Measurements from ENCODE around the gene RIPK4. TPM values are rescaled to one million over a fixed set of nuclear protein-coding genes. Genes with fewer than 3 reads are reported as not detected.

RIPK4 gene
- total and polyA plus RNA-seq, 7 donors: 0.01 TPM; not detected in 6

DNA sequence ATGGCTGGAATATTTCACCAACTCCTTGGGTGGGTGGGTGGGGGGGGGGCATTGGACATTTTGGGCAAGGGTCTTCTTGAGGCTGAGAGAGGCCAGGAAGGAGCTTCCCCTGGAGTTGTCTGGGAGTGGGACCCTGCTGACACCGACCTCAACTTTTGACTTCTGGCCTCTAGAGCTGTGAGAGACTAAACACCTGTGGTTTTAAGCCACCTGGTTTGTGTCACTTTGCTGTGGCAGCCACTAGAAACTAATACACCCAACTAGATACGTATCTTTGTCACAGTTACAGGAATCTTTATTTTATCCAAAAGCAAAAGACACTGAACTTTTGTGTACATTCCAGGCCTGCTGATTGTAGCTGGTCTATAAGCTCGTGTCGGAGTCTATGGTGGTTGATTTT, 9.9 kb upstream of the RIPK4 start:
- H3K27ac ChIP-seq: no peak overlapping the region
- peaks cover 4 to 64% (median 8%) of the 10 kb centered on the region in 3 donors for H3K27me3 ChIP-seq (ENCODE audit: insufficient read depth in 3 of 3, low read length in 2 of 3)
- intact Hi-C loops (cut with DNase I): loop anchor here in 1 of 2 donors (5.0 kb wide), 2 partner anchors 164 to 494 kb away; no protein-coding TSS in a partner anchor
- DNase-seq: no peak
- 88 to 95% (median 95%) methylated on average over 4 of the region's 4 CpGs for WGBS, 3 donors
- H3K4me3 ChIP-seq: no peak overlapping the region
- H3K36me3 ChIP-seq (ENCODE audit: insufficient read depth in 1 of 2, low read depth in 1 of 2): no peaks in the 10 kb centered on the region
- H3K4me1 ChIP-seq: no peaks in the 10 kb centered on the region
- no peak for ATAC-seq
- TF ChIP-seq, protein P1, sequence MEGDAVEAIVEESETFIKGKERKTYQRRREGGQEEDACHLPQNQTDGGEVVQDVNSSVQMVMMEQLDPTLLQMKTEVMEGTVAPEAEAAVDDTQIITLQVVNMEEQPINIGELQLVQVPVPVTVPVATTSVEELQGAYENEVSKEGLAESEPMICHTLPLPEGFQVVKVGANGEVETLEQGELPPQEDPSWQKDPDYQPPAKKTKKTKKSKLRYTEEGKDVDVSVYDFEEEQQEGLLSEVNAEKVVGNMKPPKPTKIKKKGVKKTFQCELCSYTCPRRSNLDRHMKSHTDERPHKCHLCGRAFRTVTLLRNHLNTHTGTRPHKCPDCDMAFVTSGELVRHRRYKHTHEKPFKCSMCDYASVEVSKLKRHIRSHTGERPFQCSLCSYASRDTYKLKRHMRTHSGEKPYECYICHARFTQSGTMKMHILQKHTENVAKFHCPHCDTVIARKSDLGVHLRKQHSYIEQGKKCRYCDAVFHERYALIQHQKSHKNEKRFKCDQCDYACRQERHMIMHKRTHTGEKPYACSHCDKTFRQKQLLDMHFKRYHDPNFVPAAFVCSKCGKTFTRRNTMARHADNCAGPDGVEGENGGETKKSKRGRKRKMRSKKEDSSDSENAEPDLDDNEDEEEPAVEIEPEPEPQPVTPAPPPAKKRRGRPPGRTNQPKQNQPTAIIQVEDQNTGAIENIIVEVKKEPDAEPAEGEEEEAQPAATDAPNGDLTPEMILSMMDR (IDR thresholded peaks at IDR 0.05): no peak
- no peaks in the 10 kb centered on the region for H3K9me3 ChIP-seq

DNA sequence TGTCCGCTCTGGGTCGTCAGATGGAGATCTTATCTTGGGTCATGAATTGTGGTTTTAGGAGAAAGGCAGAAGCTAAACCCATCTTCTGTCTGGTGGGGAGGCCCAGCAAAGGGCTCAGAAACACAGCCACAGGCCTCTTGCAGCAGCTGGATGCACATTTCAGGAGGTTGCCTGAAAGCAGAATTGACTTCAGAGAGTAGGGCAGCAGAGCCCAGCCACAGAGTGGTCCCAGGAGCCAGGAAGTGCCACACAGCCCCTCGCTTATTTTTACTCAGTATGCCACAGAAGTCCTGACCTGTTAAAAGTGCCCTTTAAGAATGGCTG, 8.3 kb upstream of the RIPK4 start:
- DNase-seq: no peak
- peaks cover 4 to 68% (median 8%) of the 10 kb centered on the region in 3 donors for H3K27me3 ChIP-seq (ENCODE audit: insufficient read depth in 3 of 3, low read length in 2 of 3)
- H3K36me3 ChIP-seq (ENCODE audit: insufficient read depth in 1 of 2, low read depth in 1 of 2): no peaks in the 10 kb centered on the region
- H3K4me1 ChIP-seq: no peaks in the 10 kb centered on the region
- 63 to 72% (median 71%) methylated on average over 3 of the region's 3 CpGs for WGBS, 3 donors
- H3K9me3 ChIP-seq: no peaks in the 10 kb centered on the region
- TF ChIP-seq, protein P1 (IDR thresholded peaks at IDR 0.05): no peak
- H3K27ac ChIP-seq: no peak overlapping the region
- ATAC-seq: no peak
- H3K4me3 ChIP-seq: no peak overlapping the region
- intact Hi-C loops (cut with DNase I): loop anchor here in 1 of 2 donors (5.0 kb wide), 2 partner anchors 163 to 493 kb away; no protein-coding TSS in a partner anchor

DNA sequence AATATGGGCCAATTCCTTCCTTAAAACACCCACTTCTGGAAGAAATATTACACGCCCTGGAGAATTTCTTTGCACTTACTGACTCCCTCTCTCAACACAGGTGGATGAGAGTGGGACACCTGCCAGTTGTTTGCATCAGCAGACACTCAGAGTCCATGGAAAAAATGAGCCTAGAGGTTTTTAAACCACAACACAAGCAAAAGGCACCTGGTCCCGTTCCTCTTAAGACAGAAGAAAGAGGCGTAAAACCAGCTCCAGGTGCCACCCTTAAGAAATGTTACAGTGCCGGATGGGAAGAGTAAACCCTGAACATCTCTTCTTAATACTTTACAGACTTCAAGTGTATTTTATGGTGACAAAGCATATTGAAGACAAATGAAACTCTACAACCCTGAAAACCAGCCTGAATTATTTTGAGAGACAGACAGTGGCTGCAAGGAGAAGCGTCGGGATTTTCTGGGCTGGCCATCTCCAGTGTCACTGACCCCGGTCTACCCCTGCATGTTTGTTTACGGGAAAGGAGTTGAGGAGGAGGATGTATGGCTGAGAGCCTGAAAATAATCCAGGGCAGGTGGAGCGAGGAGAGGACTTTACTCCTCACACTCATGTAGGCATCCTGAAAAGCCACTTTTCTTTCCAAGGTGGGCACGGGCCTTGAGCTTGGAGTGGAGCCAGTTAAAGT, 7.8 kb upstream of the RIPK4 start:
- ATAC-seq (no peak), DNase-seq (no peak)
- Histone ChIP-seq H3K27me3 (ENCODE audit: insufficient read depth in 3 of 3, low read length in 2 of 3) (peaks cover 3 to 68% (median 9%) of the 10 kb centered on the region in 3 donors), H3K27ac (no peak overlapping the region), H3K9me3 (no peaks in the 10 kb centered on the region), H3K4me1 (no peaks in the 10 kb centered on the region), H3K4me3 (no peak overlapping the region), H3K36me3 (ENCODE audit: insufficient read depth in 1 of 2, low read depth in 1 of 2) (no peaks in the 10 kb centered on the region)
- intact Hi-C loops (cut with DNase I): loop anchor here in 1 of 2 donors (5.0 kb wide), 2 partner anchors 162 to 492 kb away; no protein-coding TSS in a partner anchor
- WGBS, 3 donors: 54 to 60% (median 57%) methylated on average over 10 of the region's 10 CpGs
- TF ChIP-seq, protein P1 (IDR thresholded peaks at IDR 0.05): no peak

DNA sequence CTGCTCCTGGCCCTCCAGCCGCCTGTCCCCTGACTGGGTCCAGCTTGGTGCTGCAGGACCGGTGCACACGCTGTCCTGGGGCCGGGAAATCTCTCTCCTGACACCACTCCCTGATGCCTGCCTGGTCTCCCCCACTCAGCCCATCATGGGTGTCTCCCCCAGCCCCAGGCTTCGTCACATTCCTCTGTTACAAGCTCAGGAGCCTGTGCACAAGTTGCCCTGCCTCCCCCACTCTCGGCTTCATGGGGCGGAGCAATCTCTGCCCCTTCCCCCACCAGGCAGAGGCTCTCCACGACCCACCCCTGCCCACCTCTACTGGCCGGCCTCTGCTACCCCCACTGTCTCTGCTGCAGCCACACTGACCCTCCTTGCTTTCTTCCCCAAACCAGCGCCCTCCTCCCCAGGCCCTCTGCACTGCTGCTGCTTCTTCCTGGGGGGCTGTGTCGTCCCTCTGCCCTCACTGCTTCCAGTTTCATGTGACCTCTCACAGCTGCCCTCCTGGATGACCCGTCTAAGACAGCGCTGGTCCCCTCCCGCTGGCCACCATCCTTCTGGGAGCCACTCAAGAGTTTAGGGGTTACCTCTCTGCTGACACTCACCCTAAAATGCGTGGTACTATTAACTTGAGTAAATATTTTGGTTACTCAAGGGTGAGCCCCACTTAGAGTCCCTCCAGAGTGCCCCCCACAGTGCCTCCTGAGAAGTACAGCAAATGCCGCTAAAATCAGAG, 5.7 kb upstream of the RIPK4 start:
- TF ChIP-seq, protein P1 (IDR thresholded peaks at IDR 0.05): no peak
- Histone ChIP-seq H3K4me3 (no peak overlapping the region), H3K27me3 (ENCODE audit: insufficient read depth in 3 of 3, low read length in 2 of 3) (peaks cover 0 to 79% (median 17%) of the 10 kb centered on the region in 3 donors), H3K36me3 (ENCODE audit: insufficient read depth in 1 of 2, low read depth in 1 of 2) (no peaks in the 10 kb centered on the region), H3K4me1 (peaks cover 3% of the 10 kb centered on the region), H3K9me3 (no peaks in the 10 kb centered on the region), H3K27ac (no peak overlapping the region)
- intact Hi-C loops (cut with DNase I): no loop called here
- DNase-seq: no peak
- WGBS, 3 donors: 72 to 75% (median 72%) methylated on average over 16 of the region's 16 CpGs
- ATAC-seq: no peak

All from psoas muscle (tissue), 8 donors.